ENCODE measurements around the gene ZNF525.
"Not testable (repeated sequence)": the region's sequence is repeated elsewhere in the genome, so short reads cannot be mapped to it uniquely, and the experiment has no call there.

ZNF525 gene

GRCh38 chr19:53395840-53396524 lies 30.5 kb downstream of the ZNF525 start:
- DNase-seq (ENCODE audit: low read depth) = not testable (repeated sequence)

GRCh38 chr19:53396525-53396868 lies 31.0 kb downstream of the ZNF525 start:
- DNase-seq (ENCODE audit: low read depth) = no peak

- not testable (repeated sequence) for DNase-seq (ENCODE audit: low read depth)
Observed at GRCh38 chr19:53397918-53398317, 32.4 kb downstream of the ZNF525 start.

- no peak for DNase-seq (ENCODE audit: low read depth)
Observed at GRCh38 chr19:53409505-53410204, 44.1 kb downstream of the ZNF525 start.

- not testable (repeated sequence) for DNase-seq (ENCODE audit: low read depth)
Observed at GRCh38 chr19:53420520-53421315, 55.2 kb downstream of the ZNF525 start.

GRCh38 chr19:53422551-53422950 lies 57.0 kb downstream of the ZNF525 start:
- no peak for DNase-seq (ENCODE audit: low read depth)

- not testable (repeated sequence) for DNase-seq (ENCODE audit: low read depth)
Observed at GRCh38 chr19:53423074-53423473, 57.6 kb downstream of the ZNF525 start.

GRCh38 chr19:53423680-53424079 lies 58.2 kb downstream of the ZNF525 start:
- not testable (repeated sequence) for DNase-seq (ENCODE audit: low read depth)

- DNase-seq (ENCODE audit: low read depth) = peak; percentile 27
Observed at GRCh38 chr19:53424968-53425597, 59.6 kb downstream of the ZNF525 start.

GRCh38 chr19:53431399-53432087 lies 66.0 kb downstream of the ZNF525 start, which contains the start of gene ZNF761:
Gene ZNF761, plus strand, starts transcription at chr19:53431984. Its CDS starts 15,285 bp downstream, at chr19:53447269.
- peak; percentile 71 for DNase-seq (ENCODE audit: low read depth)

GRCh38 chr19:53432088-53432661 lies 66.7 kb downstream of the ZNF525 start:
- no peak for DNase-seq (ENCODE audit: low read depth)

Measured in fibroblast of the conjunctiva (primary cell).